Measurements from ENCODE around the gene MARCHF2.
A peak's percentile ranks its signal among the peaks of the same experiment; 100 is the strongest.

Gene MARCHF2

GRCh38 chr19:8453616-8454015, 40.5 kb downstream of the MARCHF2 start:
- no peak for DNase-seq (ENCODE audit: low spot score)

GRCh38 chr19:8454218-8454617, 41.1 kb downstream of the MARCHF2 start:
- DNase-seq (ENCODE audit: low spot score), result no peak

DNA sequence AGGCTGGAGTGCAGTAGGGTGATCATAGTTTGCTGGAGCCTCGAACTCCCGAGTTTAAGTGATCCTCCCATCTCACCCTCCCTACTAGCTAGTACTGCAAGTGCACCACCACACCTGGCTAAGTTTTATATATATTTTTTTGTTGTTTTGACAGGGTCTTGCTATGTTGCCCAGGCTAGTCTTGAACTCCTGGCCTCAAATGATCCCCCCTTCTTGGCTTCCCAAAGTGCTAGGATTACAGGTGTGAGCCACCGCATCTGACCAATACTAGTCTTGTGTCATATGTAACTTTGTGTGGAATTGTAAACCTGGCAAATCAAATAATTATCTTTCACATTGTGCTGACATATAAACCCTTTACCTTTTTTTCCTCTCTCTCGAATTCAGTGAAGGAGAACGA, 41.9 kb downstream of the MARCHF2 start:
- no peak for DNase-seq (ENCODE audit: low spot score)

- DNase-seq (ENCODE audit: low spot score), result no peak
Measured at GRCh38 chr19:8456064-8456463, 43.0 kb downstream of the MARCHF2 start.

DNA sequence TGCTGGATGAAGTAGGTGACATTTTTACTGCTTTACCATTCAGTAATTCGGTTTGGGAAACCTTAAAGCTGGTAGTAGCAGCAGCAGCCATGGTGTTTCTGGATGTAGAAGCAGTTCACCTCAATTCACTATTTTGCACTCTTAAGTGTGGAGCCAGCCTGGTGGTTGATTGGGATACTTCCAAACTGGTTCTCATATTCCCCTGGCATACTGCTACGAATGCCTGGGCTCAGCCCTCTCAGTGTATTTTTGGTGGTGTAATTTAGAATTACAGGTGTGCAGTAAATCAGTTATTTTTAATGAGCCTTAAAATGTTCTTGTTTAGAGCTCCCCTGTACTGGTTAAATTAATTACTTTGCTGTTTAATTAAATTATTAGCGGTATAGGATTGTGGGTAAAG, 44.1 kb downstream of the MARCHF2 start:
- no peak for DNase-seq (ENCODE audit: low spot score)

GRCh38 chr19:8457827-8458226, 44.7 kb downstream of the MARCHF2 start:
- DNase-seq (ENCODE audit: low spot score), result no peak

GRCh38 chr19:8458380-8458779, 45.3 kb downstream of the MARCHF2 start:
- no peak for DNase-seq (ENCODE audit: low spot score)

DNA sequence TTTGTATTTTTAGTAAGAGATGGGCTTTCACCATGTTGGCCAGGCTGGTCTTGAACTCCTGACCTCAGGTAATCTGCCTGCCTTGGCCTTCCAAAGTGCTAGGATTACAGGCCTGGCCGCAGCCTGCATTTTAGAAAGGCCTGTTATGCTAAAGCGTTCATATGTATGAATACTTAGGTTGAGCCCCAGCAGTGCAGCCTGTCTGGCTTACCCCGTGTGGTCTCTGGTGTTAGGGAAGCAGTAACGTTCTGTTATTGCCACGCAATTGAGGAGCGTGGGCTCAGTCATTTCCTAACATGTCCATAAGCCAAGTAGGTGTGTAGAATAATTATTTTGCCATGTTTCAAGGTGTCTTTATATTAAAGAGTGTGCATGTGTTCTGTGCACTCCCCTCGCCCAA, 46.0 kb downstream of the MARCHF2 start:
- no peak for DNase-seq (ENCODE audit: low spot score)

GRCh38 chr19:8459520-8460270, 46.6 kb downstream of the MARCHF2 start:
- DNase-seq (ENCODE audit: low spot score), result no peak

DNA sequence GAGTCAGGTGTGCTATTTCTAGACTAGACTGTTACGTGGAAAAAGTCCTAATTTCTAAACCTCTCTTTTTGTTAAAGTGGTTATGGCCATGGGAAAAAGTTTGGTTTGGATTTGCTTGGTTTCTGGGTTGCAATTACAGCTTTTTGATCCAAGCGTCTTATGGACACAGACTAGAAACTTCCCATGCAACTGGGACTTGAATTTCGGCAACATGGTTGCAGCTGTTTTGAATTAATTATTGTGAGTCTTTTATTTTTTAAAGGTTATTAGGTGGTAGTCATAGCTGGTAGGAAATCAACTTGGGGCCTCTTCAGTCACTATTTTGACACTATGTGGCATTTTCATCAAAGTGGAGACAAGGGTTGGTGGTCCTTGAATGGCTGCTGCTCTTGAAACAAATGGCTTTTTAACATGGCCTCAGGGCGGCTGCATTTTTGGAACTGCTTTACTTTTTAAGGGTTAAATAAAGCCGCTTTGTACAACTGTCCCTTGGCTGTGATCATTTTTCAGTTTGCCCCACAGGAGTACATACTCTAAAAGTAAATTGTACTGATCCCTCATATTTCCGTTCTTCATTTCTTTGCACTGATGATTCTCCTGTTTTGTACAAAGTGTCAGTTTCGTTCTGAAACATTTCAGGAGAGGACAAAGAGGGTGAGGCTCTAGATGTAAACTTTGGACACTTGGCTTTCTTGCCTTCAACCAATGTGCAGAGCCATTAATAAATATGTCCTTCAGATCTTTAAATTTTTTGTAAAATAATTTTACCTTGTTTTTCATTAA, 47.6 kb downstream of the MARCHF2 start:
- DNase-seq (ENCODE audit: low spot score), result no peak

GRCh38 chr19:8461376-8461775, 48.3 kb downstream of the MARCHF2 start:
- no peak for DNase-seq (ENCODE audit: low spot score)

- DNase-seq (ENCODE audit: low spot score), result no peak
Measured at GRCh38 chr19:8461891-8462290, 48.8 kb downstream of the MARCHF2 start.

DNA sequence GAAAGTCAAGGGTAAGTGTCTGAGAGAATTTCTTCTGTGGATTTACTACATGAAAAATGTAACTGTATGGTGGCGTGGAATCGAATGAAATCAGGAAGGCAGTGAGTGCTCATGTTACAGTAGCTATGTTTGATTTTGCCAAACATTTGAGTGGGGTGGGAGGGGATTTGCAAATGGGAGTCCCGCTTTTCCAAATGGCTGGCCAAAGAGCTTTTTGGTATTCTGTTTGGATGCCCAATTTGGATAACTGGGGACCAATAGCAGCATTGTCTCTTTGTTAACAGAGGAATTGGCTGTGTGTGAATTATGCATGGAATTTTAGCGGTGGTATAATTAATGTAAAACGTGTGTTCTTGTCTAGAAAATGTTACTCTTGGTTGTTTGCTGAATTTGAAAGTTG, 49.5 kb downstream of the MARCHF2 start:
- peak; percentile 29 for DNase-seq (ENCODE audit: low spot score)

GRCh38 chr19:8463365-8463764, 50.3 kb downstream of the MARCHF2 start:
- no peak for DNase-seq (ENCODE audit: low spot score)

GRCh38 chr19:8466018-8466417, 52.9 kb downstream of the MARCHF2 start:
- DNase-seq (ENCODE audit: low spot score), result no peak

DNA sequence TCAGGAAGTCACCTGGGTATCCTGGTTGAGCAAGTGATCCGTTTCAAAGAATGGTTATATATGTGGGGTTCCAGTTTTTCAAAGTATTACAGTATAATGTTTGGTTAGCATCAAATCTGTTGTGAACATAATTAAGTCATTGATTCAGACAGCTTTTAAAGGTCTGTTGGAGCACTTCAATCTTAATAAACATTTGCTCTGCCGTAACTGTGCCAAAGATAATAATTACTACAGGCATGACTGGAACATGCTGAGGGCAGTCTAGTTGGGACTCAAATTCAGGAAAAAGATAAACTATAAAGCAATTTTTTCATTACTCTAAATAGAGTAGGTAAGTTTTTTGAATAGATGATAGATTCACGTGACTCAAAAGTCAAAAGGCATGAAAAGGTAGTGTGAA, 55.0 kb downstream of the MARCHF2 start:
- no peak for DNase-seq (ENCODE audit: low spot score)

GRCh38 chr19:8468761-8469373, 55.8 kb downstream of the MARCHF2 start:
- no peak for DNase-seq (ENCODE audit: low spot score)

DNA sequence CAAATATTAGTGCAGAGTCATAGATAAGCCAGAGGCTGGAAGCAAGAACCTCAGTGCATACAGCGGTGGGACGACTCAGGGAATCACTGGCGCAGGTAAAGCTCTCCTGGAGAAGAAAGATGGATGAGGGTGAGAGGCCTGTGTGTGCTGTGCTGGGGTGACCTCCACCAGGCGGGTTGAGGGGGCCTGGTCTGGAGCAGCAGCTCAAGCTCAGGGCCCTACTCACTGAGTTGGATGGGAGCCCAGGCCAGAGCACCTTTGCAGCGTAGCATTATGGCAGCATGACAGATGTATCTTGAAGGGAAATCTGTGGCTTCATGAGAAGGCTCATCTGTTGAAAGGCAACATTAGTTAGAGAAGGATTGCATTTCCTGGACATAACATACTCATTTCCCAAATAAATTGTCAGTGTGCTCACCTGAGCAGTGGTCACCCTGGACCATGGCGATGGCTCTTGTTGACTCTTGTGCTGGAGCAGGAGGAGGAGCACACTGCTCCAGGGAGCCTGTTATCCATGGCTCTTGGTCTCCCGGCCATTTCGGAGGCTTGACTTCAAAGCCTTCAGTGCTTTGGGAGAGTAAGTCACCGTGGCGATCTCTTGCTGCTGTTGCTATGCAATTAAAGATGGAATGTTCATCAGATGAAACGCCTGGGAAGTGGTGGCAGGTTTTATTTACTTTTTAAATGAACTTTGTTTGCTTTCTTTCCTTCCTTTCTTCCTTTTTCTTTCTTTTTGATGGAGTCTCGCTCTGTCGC, 56.7 kb downstream of the MARCHF2 start:
- DNase-seq (ENCODE audit: low spot score), result no peak

DNA sequence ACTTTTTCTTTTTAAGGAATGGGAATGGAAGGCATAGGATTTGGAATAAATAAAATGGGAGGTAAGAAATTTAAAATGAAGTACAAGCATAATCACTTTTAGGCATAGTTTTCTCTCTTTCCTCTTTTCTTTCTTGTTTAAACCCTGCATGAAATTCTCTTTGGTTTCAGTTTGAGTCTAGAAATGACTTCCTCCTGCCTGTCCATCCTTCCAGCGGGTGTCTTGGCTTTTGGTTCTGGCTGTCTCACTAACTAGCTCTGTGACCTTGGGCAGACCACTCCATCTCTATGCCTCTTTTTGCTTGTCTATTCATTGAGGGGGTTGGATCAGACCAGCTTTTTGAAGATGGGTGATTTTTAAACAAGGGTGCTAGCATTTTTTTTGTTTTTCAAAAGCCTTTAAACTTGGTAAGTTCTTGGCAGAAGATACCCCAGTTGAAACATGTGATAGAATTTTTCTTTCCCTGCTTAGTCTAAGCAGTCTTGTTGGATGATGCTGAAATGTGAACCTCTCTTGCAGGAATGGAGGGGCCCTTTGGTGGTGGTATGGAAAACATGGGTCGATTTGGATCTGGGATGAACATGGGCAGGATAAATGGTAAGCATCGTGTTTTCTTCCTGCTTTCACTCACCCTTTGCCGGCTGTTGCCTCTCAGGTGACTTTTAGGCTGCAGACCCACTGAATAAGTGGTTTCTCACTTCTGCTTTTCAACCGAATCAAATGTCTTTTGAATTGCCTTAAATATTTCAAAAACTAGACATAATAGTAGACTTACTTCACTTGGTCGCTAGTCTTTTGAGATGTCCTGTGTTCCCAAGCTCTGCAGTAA, 60.8 kb downstream of the MARCHF2 start:
- DNase-seq (ENCODE audit: low spot score), result no peak

- DNase-seq (ENCODE audit: low spot score), result no peak
Measured at GRCh38 chr19:8475005-8475404, 61.9 kb downstream of the MARCHF2 start.

DNA sequence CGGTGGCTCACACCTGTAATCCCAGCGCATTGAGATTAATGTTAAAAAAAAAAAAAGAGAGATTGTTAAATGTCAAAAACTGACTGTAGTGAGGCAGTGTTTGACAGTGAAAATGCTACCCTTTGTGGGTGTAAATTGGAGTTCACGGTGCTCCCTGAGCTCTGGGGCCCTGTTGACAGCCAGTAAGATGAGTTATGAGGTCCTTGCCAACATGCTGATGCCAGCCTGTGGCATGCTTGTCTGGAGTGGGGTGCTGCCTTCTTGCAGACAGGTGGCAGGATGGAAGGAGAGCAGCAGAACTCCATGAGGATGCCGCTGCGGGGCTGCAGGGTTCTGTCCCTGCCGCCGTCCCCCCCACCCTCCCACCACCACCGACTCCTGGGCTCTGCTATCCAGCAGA, 63.4 kb downstream of the MARCHF2 start:
- peak; percentile 54 for DNase-seq (ENCODE audit: low spot score)

Measured in putamen (tissue), 1 donor.